ENCODE results near the gene CLCN3. TPM values are rescaled to one million over a fixed set of nuclear protein-coding genes. Genes with fewer than 3 reads are reported as not detected.
A peak's percentile ranks its signal among the peaks of the same experiment; 100 is the strongest.

The CLCN3 gene
- total and polyA plus RNA-seq, 4 donors = 9.5 to 58.6 (median 22.5) TPM

- no peaks in the 10 kb centered on the region for H3K36me3 ChIP-seq (ENCODE audit: control insufficient read depth in 4 of 4, insufficient read depth in 3 of 4, low read depth in 1 of 4, low read length in 3 of 4)
- no peaks in the 10 kb centered on the region for H3K27me3 ChIP-seq (ENCODE audit: control insufficient read depth in 4 of 4, insufficient read depth in 4 of 4, low read length in 3 of 4)
- no peak overlapping the region for H3K4me3 ChIP-seq (ENCODE audit: low read depth in 1 of 3, low read length in 3 of 3)
- H3K4me1 ChIP-seq (ENCODE audit: control insufficient read depth in 4 of 4, insufficient read depth in 4 of 4, low read length in 3 of 4) = peaks cover 0 to 40% (median 23%) of the 10 kb centered on the region in 4 donors
- no peak for DNase-seq (ENCODE audit: low spot score)
- 30% methylated on average over 3 of the region's 3 CpGs for WGBS
- H3K9me3 ChIP-seq (ENCODE audit: control insufficient read depth in 4 of 4, low read length in 3 of 4) = no peaks in the 10 kb centered on the region
- TF ChIP-seq RXRA (IDR thresholded peaks at IDR 0.05) (peak; percentile 81 to 86), HNF4A (conservative IDR thresholded peaks at IDR 0.05) (peak; percentile 79 to 82), RAD21 (IDR thresholded peaks at IDR 0.05) (peak in 1 of 2 donors; percentile 6), YY1 (IDR thresholded peaks at IDR 0.05) (peak; percentile 41), JUND (IDR thresholded peaks at IDR 0.05) (peak in 1 of 2 donors; percentile 48), SP1 (IDR thresholded peaks at IDR 0.05) (peak; percentile 76), REST (IDR thresholded peaks at IDR 0.05) (peak; percentile 19), EGR1 (IDR thresholded peaks at IDR 0.05; ENCODE audit: low read depth in 2 of 2) (no peak), FOXA2 (IDR thresholded peaks at IDR 0.05) (peak; percentile 60), HNF4G (IDR thresholded peaks at IDR 0.05) (peak; percentile 8), GABPA (IDR thresholded peaks at IDR 0.05 in 1 of 2, conservative IDR thresholded peaks at IDR 0.05 in 1 of 2) (no peak)
- TF ChIP-seq, protein P1, sequence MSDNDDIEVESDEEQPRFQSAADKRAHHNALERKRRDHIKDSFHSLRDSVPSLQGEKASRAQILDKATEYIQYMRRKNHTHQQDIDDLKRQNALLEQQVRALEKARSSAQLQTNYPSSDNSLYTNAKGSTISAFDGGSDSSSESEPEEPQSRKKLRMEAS (IDR thresholded peaks at IDR 0.05) = no peak
- TF ChIP-seq, protein P2, sequence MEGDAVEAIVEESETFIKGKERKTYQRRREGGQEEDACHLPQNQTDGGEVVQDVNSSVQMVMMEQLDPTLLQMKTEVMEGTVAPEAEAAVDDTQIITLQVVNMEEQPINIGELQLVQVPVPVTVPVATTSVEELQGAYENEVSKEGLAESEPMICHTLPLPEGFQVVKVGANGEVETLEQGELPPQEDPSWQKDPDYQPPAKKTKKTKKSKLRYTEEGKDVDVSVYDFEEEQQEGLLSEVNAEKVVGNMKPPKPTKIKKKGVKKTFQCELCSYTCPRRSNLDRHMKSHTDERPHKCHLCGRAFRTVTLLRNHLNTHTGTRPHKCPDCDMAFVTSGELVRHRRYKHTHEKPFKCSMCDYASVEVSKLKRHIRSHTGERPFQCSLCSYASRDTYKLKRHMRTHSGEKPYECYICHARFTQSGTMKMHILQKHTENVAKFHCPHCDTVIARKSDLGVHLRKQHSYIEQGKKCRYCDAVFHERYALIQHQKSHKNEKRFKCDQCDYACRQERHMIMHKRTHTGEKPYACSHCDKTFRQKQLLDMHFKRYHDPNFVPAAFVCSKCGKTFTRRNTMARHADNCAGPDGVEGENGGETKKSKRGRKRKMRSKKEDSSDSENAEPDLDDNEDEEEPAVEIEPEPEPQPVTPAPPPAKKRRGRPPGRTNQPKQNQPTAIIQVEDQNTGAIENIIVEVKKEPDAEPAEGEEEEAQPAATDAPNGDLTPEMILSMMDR (IDR thresholded peaks at IDR 0.05; ENCODE audit: low read depth, low read length, missing input control) = no peak
- peak overlapping the region; percentile 60 to 69 for H3K27ac ChIP-seq (ENCODE audit: low read depth in 1 of 2, low read length in 2 of 2)
- no peak overlapping the region for H3K9ac ChIP-seq (ENCODE audit: low read depth in 1 of 2, low read length in 2 of 2)
Measured at GRCh38 chr4:169650227-169650936, 30.0 kb downstream of the CLCN3 start.

DNA sequence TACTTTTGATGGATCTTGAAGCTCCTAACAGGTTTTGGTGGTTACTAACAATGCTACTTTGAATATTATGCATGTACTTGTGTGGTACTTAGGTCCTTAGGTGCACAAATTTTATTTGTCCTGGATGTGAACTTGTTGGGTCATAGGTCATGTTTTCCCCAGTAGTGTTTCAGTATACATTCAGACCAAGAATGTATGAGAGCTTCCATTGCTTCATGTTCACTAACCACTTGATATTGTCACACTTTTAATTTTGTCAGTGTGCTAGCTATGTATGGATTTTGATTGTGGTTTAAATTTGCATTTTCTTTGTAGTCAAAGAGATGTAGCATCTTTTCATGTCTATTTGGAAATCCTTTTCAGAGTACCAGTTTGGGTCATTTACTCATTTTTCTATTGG, 32.2 kb downstream of the CLCN3 start:
- TF ChIP-seq GABPA (IDR thresholded peaks at IDR 0.05 in 1 of 2, conservative IDR thresholded peaks at IDR 0.05 in 1 of 2) = no peak
- TF ChIP-seq, protein P1 (IDR thresholded peaks at IDR 0.05) = no peak
- no peak for TF ChIP-seq EGR1 (IDR thresholded peaks at IDR 0.05; ENCODE audit: low read depth in 2 of 2)
- TF ChIP-seq NR2F2 (IDR thresholded peaks at IDR 0.05) = no peak
- peak in 1 of 2 donors; percentile 4 for TF ChIP-seq HNF4A (conservative IDR thresholded peaks at IDR 0.05)
- no peak for TF ChIP-seq ZBTB33 (IDR thresholded peaks at IDR 0.05)
- TF ChIP-seq JUND (IDR thresholded peaks at IDR 0.05) = no peak
- no peak for TF ChIP-seq FOXA1 (IDR thresholded peaks at IDR 0.05)
- H3K36me3 ChIP-seq (ENCODE audit: control insufficient read depth in 4 of 4, insufficient read depth in 3 of 4, low read depth in 1 of 4, low read length in 3 of 4) = no peaks in the 10 kb centered on the region
- no peaks in the 10 kb centered on the region for H3K27me3 ChIP-seq (ENCODE audit: control insufficient read depth in 4 of 4, insufficient read depth in 4 of 4, low read length in 3 of 4)

More for the DNA sequence above, 32.2 kb downstream of the CLCN3 start:
- no peaks in the 10 kb centered on the region for H3K9me3 ChIP-seq (ENCODE audit: control insufficient read depth in 4 of 4, low read length in 3 of 4)
- no peak overlapping the region for H3K9ac ChIP-seq (ENCODE audit: low read depth in 1 of 2, low read length in 2 of 2)
- H3K4me3 ChIP-seq (ENCODE audit: low read depth in 1 of 3, low read length in 3 of 3) = no peak overlapping the region
- no peak for DNase-seq (ENCODE audit: low spot score)
- no peak overlapping the region for H3K27ac ChIP-seq (ENCODE audit: low read depth in 1 of 2, low read length in 2 of 2)
- peaks cover 0 to 40% (median 22%) of the 10 kb centered on the region in 4 donors for H3K4me1 ChIP-seq (ENCODE audit: control insufficient read depth in 4 of 4, insufficient read depth in 4 of 4, low read length in 3 of 4)
